Measurements from ENCODE around the gene FRS2.

GRCh38 chr12:69501154-69501895 is 31.1 kb downstream of the FRS2 start:
- TF ChIP-seq POLR2A (IDR thresholded peaks at IDR 0.05) (no peak), EP300 (IDR thresholded peaks at IDR 0.05) (no peak), CTCF (IDR thresholded peaks at IDR 0.05) (no peak), POLR2AphosphoS5 (IDR thresholded peaks at IDR 0.05) (no peak)

All from suprapubic skin (tissue), 4 donors.